IPS-18c (cell line): ENCODE results near the gene RPS6KB1.
"Not testable (repeated sequence)": the region's sequence is repeated elsewhere in the genome, so short reads cannot be mapped to it uniquely, and the experiment has no call there.

Experiments used
- H3K4me3 ChIP-seq: 2 replicates; pipeline ENCODE4 v1.7.0; 2013; ENCODE audit warnings: low read depth, mild to moderate bottlenecking, low read length, moderate library complexity; ENCODE audit not compliant: insufficient read depth
- H3K9me3 ChIP-seq: one replicate; pipeline ENCODE4 v1.6.1; 2013; ENCODE audit warnings: mild to moderate bottlenecking, low read length, moderate library complexity; ENCODE audit not compliant: control insufficient read depth, insufficient read depth

The RPS6KB1 gene

DNA sequence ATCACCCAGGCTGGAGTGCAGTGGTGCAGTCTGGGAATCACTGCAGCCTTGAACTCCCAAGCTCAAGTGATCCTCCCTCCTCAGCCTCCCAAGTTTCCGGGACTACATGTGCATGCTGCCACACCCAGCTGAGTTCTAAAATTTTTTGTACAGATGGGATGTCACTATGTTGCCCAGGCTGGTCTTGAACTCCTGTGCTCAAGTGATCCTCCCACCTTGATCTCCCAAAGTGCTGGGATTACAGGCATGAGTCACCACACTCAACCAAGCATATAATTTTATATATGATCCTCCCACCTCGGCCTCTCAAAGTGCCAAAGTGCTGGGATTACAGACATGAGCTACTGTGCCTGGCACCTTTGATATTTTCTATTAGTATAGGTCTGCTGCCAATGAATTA, 78.8 kb downstream of the RPS6KB1 start:
- H3K4me3 ChIP-seq, H3K9me3 ChIP-seq: not testable (repeated sequence)

DNA sequence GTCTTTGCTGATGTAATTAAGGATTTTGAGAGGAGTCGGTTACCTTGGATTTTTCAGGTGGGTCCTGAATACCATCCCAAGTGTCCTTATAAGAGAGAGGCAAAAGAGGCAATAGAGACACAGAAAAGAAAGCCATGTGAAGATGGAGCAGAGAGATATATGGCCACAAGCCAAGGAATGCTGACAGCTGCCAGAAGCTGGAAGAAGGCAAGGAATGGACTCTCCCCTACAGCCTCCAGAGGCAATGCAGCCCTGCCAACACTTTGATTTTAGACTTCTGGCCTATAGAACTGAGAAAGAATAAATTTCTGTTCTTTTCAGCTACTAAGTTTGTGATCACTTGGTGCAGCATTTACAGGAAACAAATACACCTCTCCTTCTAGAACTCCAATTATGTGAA, 79.9 kb downstream of the RPS6KB1 start:
- Histone ChIP-seq H3K4me3 (no peak overlapping the region), H3K9me3 (no peaks in the 10 kb centered on the region)

DNA sequence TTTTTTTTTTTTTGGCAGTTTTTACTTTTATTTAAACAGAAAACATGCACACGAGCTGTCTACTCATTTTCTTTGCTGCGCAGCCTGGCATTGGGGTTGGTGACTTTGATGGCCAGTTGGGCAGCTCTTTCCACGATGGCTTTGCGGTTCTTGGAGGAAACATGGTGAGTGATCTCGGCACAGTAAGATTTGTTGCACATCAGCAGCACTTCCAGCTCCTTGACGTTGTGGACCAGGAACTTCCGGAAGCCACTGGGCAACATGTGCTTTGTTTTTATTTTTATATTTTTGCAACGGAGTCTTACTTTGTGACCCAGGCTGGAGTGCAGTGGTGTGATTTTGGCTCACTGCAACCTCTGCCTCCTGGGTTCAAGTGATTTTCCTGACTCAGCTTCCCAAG, 80.6 kb downstream of the RPS6KB1 start:
- H3K4me3 ChIP-seq, H3K9me3 ChIP-seq: not testable (repeated sequence)

DNA sequence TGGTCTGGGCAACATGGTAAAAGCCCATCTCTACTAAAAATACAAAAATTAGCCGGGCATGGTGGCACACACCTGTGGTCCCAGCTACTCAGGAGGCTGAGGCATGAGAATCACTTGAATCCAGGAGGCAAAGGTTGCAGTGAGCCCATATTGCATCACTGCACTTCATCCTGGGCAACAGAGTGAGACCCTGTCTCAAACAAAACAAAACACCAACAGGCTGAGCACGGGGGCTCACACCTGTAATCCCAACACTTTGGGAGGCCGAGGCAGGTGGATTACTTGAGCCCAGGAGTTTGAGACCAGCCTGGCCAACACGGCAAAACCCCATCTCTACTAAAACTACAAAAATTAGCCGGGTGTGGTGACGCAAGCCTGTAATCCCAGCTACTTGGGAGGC, 82.2 kb downstream of the RPS6KB1 start:
- not testable (repeated sequence) for H3K9me3 ChIP-seq

DNA sequence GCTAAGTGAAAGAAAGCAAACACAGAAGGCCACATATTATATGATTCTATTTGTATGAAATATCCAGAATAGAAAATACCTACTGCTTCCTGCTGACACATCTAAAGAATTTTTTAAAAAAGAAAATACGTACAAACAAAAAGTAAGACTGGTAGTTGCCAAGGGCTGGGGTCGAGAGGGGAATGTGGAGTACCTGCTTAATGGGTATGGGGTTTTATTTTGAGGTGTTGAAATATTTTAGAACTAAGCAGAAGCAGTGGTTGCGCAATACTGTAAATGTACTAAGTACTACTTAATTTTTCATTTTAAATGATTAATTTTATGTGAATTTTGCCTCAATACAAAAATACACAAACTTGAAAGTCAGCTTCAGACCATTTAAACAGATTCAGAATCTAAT, 103.7 kb downstream of the RPS6KB1 start:
- not testable (repeated sequence) for H3K4me3 ChIP-seq, H3K9me3 ChIP-seq

More for the DNA sequence above, 82.2 kb downstream of the RPS6KB1 start:
- not testable (repeated sequence) for H3K4me3 ChIP-seq
